GM19324 (cell line): ENCODE results near the gene MLLT10.

ENCODE experiments used
- ATAC-seq: cut with Tn5 transposase; IDR thresholded peaks from one replicate; pipeline ENCODE4 v1.9.1; 2021; ENCODE audit warnings: mild to moderate bottlenecking, moderate library complexity; ENCODE audit not compliant: unreplicated experiment, low FRiP score

Gene MLLT10

GRCh38 chr10:21533467-21534279, at the start of gene MLLT10:
Gene MLLT10, plus strand, starts transcription at chr10:21534232. Its CDS starts 413 bp downstream, at chr10:21534645.
- peak; percentile 93 for ATAC-seq

GRCh38 chr10:21487416-21488180, 46.4 kb upstream of the MLLT10 start:
- ATAC-seq: no peak

GRCh38 chr10:21488246-21488956, 45.6 kb upstream of the MLLT10 start:
- ATAC-seq: no peak

- no peak for ATAC-seq
Observed at GRCh38 chr10:21488957-21489446, 45.0 kb upstream of the MLLT10 start.

GRCh38 chr10:21490028-21490710, 43.9 kb upstream of the MLLT10 start:
- no peak for ATAC-seq

- ATAC-seq: no peak
Observed at GRCh38 chr10:21490711-21491105, 43.3 kb upstream of the MLLT10 start.

GRCh38 chr10:21492421-21492820, 41.6 kb upstream of the MLLT10 start:
- no peak for ATAC-seq

- no peak for ATAC-seq
Observed at GRCh38 chr10:21493784-21494183, 40.2 kb upstream of the MLLT10 start.

GRCh38 chr10:21494191-21495001, 39.6 kb upstream of the MLLT10 start:
- no peak for ATAC-seq

GRCh38 chr10:21495002-21495751, 38.9 kb upstream of the MLLT10 start:
- ATAC-seq: peak; percentile 3

GRCh38 chr10:21495752-21496342, 38.2 kb upstream of the MLLT10 start:
- peak; percentile 80 for ATAC-seq

- ATAC-seq: peak; percentile 35
Observed at GRCh38 chr10:21496343-21497176, 37.5 kb upstream of the MLLT10 start.

- ATAC-seq: no peak
Observed at GRCh38 chr10:21497177-21497807, 36.7 kb upstream of the MLLT10 start.

- ATAC-seq: no peak
Observed at GRCh38 chr10:21498377-21498776, 35.7 kb upstream of the MLLT10 start.

- no peak for ATAC-seq
Observed at GRCh38 chr10:21498986-21499385, 35.0 kb upstream of the MLLT10 start.

GRCh38 chr10:21499701-21500577, 34.1 kb upstream of the MLLT10 start:
- no peak for ATAC-seq
